ENCODE results near the gene AMDHD2. TPM values are rescaled to one million over a fixed set of nuclear protein-coding genes. Genes with fewer than 3 reads are reported as not detected.

AMDHD2 gene, protein sequence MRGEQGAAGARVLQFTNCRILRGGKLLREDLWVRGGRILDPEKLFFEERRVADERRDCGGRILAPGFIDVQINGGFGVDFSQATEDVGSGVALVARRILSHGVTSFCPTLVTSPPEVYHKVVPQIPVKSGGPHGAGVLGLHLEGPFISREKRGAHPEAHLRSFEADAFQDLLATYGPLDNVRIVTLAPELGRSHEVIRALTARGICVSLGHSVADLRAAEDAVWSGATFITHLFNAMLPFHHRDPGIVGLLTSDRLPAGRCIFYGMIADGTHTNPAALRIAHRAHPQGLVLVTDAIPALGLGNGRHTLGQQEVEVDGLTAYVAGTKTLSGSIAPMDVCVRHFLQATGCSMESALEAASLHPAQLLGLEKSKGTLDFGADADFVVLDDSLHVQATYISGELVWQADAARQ
- 25.5 TPM for total RNA-seq

- intact Hi-C loops (cut with DNase I) = no loop called here
- H3K36me3 ChIP-seq = peaks cover 0 to 13% of the 10 kb centered on the region in 2 donors
- H3K4me3 ChIP-seq = peak within 1 kb of the TSS; percentile 62 to 72
- TF ChIP-seq, protein P1, sequence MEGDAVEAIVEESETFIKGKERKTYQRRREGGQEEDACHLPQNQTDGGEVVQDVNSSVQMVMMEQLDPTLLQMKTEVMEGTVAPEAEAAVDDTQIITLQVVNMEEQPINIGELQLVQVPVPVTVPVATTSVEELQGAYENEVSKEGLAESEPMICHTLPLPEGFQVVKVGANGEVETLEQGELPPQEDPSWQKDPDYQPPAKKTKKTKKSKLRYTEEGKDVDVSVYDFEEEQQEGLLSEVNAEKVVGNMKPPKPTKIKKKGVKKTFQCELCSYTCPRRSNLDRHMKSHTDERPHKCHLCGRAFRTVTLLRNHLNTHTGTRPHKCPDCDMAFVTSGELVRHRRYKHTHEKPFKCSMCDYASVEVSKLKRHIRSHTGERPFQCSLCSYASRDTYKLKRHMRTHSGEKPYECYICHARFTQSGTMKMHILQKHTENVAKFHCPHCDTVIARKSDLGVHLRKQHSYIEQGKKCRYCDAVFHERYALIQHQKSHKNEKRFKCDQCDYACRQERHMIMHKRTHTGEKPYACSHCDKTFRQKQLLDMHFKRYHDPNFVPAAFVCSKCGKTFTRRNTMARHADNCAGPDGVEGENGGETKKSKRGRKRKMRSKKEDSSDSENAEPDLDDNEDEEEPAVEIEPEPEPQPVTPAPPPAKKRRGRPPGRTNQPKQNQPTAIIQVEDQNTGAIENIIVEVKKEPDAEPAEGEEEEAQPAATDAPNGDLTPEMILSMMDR (IDR thresholded peaks at IDR 0.05) = no peak
- TF ChIP-seq POLR2A (IDR thresholded peaks at IDR 0.05) (peak in 1 of 2 donors; percentile 48), POLR2AphosphoS5 (IDR thresholded peaks at IDR 0.05; ENCODE audit: insufficient read depth in 1 of 2, low read depth in 1 of 2) (peak in 1 of 2 donors; percentile 36)
- peaks cover 58% of the 10 kb centered on the region for H3K4me1 ChIP-seq
- peak within 1 kb of the TSS; percentile 72 for H3K27ac ChIP-seq
- no peak for DNase-seq (ENCODE audit: extremely low spot score in 2 of 2)
- no peaks in the 10 kb centered on the region for H3K27me3 ChIP-seq
- H3K9me3 ChIP-seq = no peaks in the 10 kb centered on the region
Measured at GRCh38 chr16:2520097-2520783, at the start of gene AMDHD2. TSS of gene AMDHD2 (plus strand) at chr16:2520371. CDS start at chr16:2520459, 88 bp downstream.

- Histone ChIP-seq H3K4me1 (peaks cover 63% of the 10 kb centered on the region), H3K27me3 (peaks cover 4% of the 10 kb centered on the region), H3K27ac (peak overlapping the region; percentile 51), H3K36me3 (no peaks in the 10 kb centered on the region), H3K9me3 (no peaks in the 10 kb centered on the region), H3K4me3 (peak overlapping the region; percentile 17 to 33)
- intact Hi-C loops (cut with DNase I) = no loop called here
- no peak for TF ChIP-seq POLR2AphosphoS5 (IDR thresholded peaks at IDR 0.05; ENCODE audit: insufficient read depth in 1 of 2, low read depth in 1 of 2)
- TF ChIP-seq POLR2A (IDR thresholded peaks at IDR 0.05) = no peak
- TF ChIP-seq, protein P1 (IDR thresholded peaks at IDR 0.05) = no peak
- DNase-seq (ENCODE audit: extremely low spot score in 2 of 2) = no peak
Measured at GRCh38 chr16:2470603-2471015, 49.6 kb upstream of the AMDHD2 start.

DNA sequence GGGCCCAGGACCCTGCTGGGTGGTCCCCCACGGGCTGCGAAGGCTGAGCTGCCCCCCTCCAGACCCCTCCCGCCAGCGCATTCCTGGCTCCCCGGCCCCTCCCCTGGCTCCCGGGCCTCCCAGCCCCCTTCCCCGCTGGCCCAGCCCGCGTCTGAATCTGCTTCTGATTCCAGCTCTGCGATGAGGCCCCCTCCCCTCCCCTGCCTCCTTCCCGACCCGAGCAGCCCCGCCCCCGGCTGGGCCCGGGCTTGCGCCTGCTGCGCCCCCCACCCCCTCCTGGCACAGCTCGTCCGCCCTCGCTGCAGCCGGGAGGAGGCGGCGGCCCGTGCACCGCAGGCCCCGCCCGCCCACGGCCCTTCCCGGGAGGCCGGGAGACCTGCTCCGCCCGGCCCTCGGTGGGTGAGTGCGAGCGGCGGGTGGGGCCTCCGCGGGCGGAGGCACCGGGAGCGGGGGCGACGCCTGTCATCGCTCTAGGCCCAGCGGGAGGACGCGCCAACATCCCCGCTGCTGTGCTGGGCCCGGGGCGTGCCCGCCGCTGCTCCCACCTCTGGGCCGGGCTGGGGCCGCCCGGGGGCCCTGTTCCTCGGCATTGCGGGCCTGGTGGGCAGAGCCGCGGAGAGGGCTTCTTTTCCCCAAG is 49.0 kb upstream of the AMDHD2 start, which contains the start of gene NTN3:
Gene NTN3, plus strand, starts transcription at position 282 of the 637 bp plus-strand sequence. CDS start 405 bp downstream, outside the sequence.
- peaks cover 4% of the 10 kb centered on the region for H3K27me3 ChIP-seq
- H3K36me3 ChIP-seq = no peaks in the 10 kb centered on the region
- H3K4me3 ChIP-seq = peak within 1 kb of the TSS; percentile 17 to 33
- TF ChIP-seq POLR2AphosphoS5 (IDR thresholded peaks at IDR 0.05; ENCODE audit: insufficient read depth in 1 of 2, low read depth in 1 of 2) = no peak
- TF ChIP-seq, protein P1 (IDR thresholded peaks at IDR 0.05) = no peak
- no peak for TF ChIP-seq POLR2A (IDR thresholded peaks at IDR 0.05)
- peak within 1 kb of the TSS; percentile 51 for H3K27ac ChIP-seq
- no peaks in the 10 kb centered on the region for H3K9me3 ChIP-seq
- no peak for DNase-seq (ENCODE audit: extremely low spot score in 2 of 2)
- peaks cover 68% of the 10 kb centered on the region for H3K4me1 ChIP-seq
- intact Hi-C loops (cut with DNase I) = no loop called here

GRCh38 chr16:2471653-2472487 is 48.3 kb upstream of the AMDHD2 start:
- Histone ChIP-seq H3K9me3 (no peaks in the 10 kb centered on the region), H3K4me1 (peaks cover 71% of the 10 kb centered on the region), H3K27ac (no peak overlapping the region), H3K27me3 (peaks cover 4% of the 10 kb centered on the region), H3K4me3 (peak overlapping the region; percentile 17 to 33), H3K36me3 (no peaks in the 10 kb centered on the region)
- intact Hi-C loops (cut with DNase I) = no loop called here
- no peak for DNase-seq (ENCODE audit: extremely low spot score in 2 of 2)
- TF ChIP-seq POLR2A (IDR thresholded peaks at IDR 0.05) = no peak
- TF ChIP-seq, protein P1 (IDR thresholded peaks at IDR 0.05) = no peak
- no peak for TF ChIP-seq POLR2AphosphoS5 (IDR thresholded peaks at IDR 0.05; ENCODE audit: insufficient read depth in 1 of 2, low read depth in 1 of 2)
